Pancreas (tissue), 10 donors: ENCODE results near the gene KLHL11. TPM values are rescaled to one million over a fixed set of nuclear protein-coding genes. Genes with fewer than 3 reads are reported as not detected.
A peak's percentile ranks its signal among the peaks of the same experiment; 100 is the strongest.

Experiments used
- ATAC-seq, 4 donors: fragments of 200-7000 bp; cut with Tn5 transposase; one replicate each; pipeline versions ENCODE4 v1.8.0 to v1.9.1; 2020; ENCODE audit warnings: mild to moderate bottlenecking in 4 of 4, moderate library complexity in 4 of 4
- DNase-seq, 6 donors: peaks; one replicate each; pipeline ENCODE4 v3.0.0-alpha.2; 2020
- FAIRE-seq: peaks from 2 replicates; lab custom pipeline; 2012; peaks lifted over from hg19 to GRCh38; lab: Jason Lieb, UNC
- H3K27ac ChIP-seq, 4 donors: fragments of 200-600 bp; sonication (generic); 1 replicate in 3 of 4; 2 replicates in 1 of 4; pipeline versions ENCODE4 v1.5.0 to v1.8.0; 2020
- H3K27me3 ChIP-seq, 4 donors: fragments of 200-600 bp; one replicate each; pipeline ENCODE4 v1.8.0; 2021
- H3K36me3 ChIP-seq, 3 donors: fragments of 200-600 bp; sonication (generic) in 1 of 3; one replicate each; pipeline versions ENCODE4 v1.5.0 to v1.8.0; 2020 to 2021
- H3K4me1 ChIP-seq, 3 donors: fragments of 200-600 bp; one replicate each; pipeline ENCODE4 v1.8.0; 2021
- H3K4me3 ChIP-seq, 4 donors: fragments of 200-600 bp; sonication (generic) in 2 of 4; one replicate each; pipeline versions ENCODE4 v1.5.0 to v1.8.0; 2020 to 2021
- H3K9me3 ChIP-seq, 4 donors: fragments of 200-600 bp; one replicate each; pipeline ENCODE4 v1.8.0; 2021
- WGBS, 2 donors: extraction: QIAGEN DNeasy Blood & Tissue Kit; methylation state at CpG; one replicate each; pipeline ENCODE4 v1.1.7; 2013; 5-methylcytosine and 5-hydroxymethylcytosine counted together
- intact Hi-C, 3 donors: fragments of 100-400 bp; cut with DNase I; formaldehyde crosslinking; loops; one replicate each; pipeline versions ENCODE4 v1.11.1 to v1.14.2; 2022
- polyA plus RNA-seq, 2 donors: library from polyadenylated mRNA; stranded (reverse); fragments of 200-250 nt; gene quantifications; one replicate each; pipeline ENCODE4 v1.2.3, GENCODE V29; 2013
- total RNA-seq, 6 donors: library from RNA; stranded (reverse); fragmentation: NEBNext Ultra II Directional in 4 of 6; extraction: Animal tissue kit (Norgen Biotek cat#: 25700) in 4 of 6; gene quantifications; one replicate each; pipeline versions ENCODE4 v1.2.1 to v1.2.4, GENCODE V29; 2021 to 2023
- TF ChIP-seq, protein P1 (sequence below), 4 donors: fragments of 200-600 bp; sonication (generic) in 3 of 4; IDR thresholded peaks; one replicate each; pipeline versions ENCODE4 v1.5.0 to v1.8.0; 2021; ENCODE audit warnings: antibody characterized with exemption in 4 of 4
- donor health status: healthy with polysubstance abuse.
- donor health status: DM: no; HTN: no; CAD: no; lungs with moderate emphysema.
- donor health status: DM: no; HTN: no; CAD: no.
- donor health status: control.
- donor health status: control.
- donor health status: Bipolar disorder and iron deficiency.
- donor health status: DM: yes; HTN: yes; CAD: no.
- donor health status: DM: no; HTN: no; CAD: no.
- donor health status: DM: no; HTN: no; CAD: no.
- donor health status: DM: yes; HTN: yes; CAD: no.

KLHL11 gene
- total and polyA plus RNA-seq, 8 donors, result 0.61 to 7.8 (median 5.2) TPM

DNA sequence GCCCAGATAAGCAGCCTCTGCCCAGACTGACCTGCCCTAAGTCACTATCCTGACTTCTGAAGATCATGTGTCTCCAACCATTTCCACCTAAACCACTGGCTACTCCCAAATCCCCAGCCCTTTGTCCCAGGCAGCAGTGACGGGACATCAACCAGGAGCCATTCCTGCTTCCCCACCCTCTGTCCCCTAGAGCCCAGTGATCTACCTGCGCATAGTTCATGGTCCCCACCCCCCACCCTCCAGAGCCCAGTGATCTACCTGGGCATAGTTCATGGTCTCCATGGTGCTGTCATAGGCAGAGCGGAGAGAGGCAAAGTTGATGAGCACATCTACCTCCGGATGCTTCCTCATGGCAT lies 26.8 kb upstream of the KLHL11 start:
- Histone ChIP-seq H3K9me3 (no peaks in the 10 kb centered on the region), H3K4me3 (no peak overlapping the region), H3K4me1 (peaks cover 0 to 13% (median 0%) of the 10 kb centered on the region in 3 donors), H3K27ac (no peak overlapping the region), H3K36me3 (peaks cover 13 to 63% (median 28%) of the 10 kb centered on the region in 3 donors), H3K27me3 (no peaks in the 10 kb centered on the region)
- DNase-seq (no peak), ATAC-seq (no peak), FAIRE-seq (no peak)
- intact Hi-C loops, result no loop called here
- TF ChIP-seq, protein P1, sequence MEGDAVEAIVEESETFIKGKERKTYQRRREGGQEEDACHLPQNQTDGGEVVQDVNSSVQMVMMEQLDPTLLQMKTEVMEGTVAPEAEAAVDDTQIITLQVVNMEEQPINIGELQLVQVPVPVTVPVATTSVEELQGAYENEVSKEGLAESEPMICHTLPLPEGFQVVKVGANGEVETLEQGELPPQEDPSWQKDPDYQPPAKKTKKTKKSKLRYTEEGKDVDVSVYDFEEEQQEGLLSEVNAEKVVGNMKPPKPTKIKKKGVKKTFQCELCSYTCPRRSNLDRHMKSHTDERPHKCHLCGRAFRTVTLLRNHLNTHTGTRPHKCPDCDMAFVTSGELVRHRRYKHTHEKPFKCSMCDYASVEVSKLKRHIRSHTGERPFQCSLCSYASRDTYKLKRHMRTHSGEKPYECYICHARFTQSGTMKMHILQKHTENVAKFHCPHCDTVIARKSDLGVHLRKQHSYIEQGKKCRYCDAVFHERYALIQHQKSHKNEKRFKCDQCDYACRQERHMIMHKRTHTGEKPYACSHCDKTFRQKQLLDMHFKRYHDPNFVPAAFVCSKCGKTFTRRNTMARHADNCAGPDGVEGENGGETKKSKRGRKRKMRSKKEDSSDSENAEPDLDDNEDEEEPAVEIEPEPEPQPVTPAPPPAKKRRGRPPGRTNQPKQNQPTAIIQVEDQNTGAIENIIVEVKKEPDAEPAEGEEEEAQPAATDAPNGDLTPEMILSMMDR (IDR thresholded peaks at IDR 0.05), result no peak
- 92 to 95% methylated on average over 4 of the region's 4 CpGs for WGBS, 2 donors

DNA sequence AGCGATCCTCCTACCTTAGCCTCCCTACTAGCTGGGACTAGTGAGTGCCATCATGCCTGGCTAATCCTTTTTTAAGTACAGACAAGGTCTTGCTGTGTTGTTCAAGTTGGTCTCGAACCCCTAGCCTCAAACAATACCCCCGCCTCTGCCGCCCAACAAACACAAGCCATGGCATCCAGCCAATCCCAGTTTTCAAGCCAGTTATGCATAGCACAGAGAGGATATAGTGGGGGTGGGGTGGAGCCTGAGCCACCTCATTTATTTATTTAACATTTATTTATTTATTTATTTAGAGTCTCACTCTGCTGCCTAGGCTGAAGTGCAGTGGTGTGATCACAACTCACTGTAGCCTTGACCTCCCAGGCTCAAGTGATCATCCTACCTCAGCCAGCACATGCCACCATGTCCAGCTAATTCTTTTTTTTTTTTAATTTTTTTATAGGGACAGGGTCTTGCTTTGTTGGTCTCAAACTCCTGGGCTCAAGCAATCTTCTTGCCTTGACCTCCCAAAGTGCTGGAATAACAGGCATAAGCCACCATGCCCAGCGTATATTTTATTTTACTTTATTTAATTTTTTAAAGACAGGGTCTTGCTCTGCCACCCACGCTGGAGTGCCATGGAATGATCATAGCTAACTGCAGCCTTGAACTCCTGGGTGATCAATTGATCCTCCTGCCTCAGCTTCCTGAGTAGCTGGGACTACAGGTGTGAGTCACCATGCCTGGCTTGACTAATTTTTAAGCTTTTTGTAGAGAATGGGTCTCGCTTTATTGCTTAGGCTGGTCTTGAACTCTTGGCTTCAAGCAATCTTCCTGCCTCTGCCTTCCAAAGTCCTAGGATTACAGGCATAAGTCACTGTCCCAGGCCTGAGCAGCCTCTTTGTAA lies 26.2 kb upstream of the KLHL11 start:
- no peak for ATAC-seq
- H3K36me3 ChIP-seq, result peaks cover 13 to 63% (median 29%) of the 10 kb centered on the region in 3 donors
- 91 to 96% methylated on average over 7 of the region's 7 CpGs for WGBS, 2 donors

DNA sequence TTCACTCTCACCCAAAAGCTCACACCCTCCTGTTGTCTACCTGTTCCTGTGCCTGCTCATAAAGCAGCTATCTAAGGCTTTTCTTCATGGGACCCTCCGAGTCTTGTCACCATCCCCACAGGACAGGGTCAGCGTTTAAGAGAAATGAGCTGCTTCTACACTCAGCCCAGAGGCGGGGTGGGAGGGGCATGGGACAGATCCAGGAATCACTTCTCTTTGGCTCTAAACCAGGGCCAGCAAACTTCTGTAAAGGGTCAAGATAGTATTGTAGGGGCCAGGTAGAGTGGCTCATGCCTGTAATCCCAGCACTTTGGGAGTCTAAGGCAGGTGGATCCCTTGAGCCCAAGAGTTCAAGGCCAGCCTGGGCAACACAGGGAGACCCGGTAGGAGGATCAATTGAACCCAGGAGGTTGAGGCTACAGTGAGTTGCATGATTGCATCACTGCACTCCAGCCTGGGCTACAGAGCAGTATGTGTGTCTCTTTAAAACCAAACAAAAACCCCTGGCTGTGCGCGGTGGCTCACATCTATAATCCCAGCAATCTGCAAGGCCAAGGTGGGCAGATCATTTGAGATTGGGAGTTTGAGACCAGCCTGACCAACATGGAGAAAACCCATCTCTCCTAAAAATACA lies 23.2 kb upstream of the KLHL11 start:
- no peak overlapping the region for H3K27ac ChIP-seq
- no peaks in the 10 kb centered on the region for H3K4me1 ChIP-seq
- no peak overlapping the region for H3K4me3 ChIP-seq
- TF ChIP-seq, protein P1 (IDR thresholded peaks at IDR 0.05), result no peak
- ATAC-seq (peak in 1 of 4 donors; percentile 15), DNase-seq (no peak), FAIRE-seq (no peak)
- intact Hi-C loops, result no loop called here
- no peaks in the 10 kb centered on the region for H3K9me3 ChIP-seq
- WGBS, 2 donors, result 73% methylated on average over 6 of the region's 6 CpGs
- peaks cover 26 to 89% (median 54%) of the 10 kb centered on the region in 3 donors for H3K36me3 ChIP-seq
- no peaks in the 10 kb centered on the region for H3K27me3 ChIP-seq

More for the DNA sequence above, 26.2 kb upstream of the KLHL11 start:
- peaks cover 0 to 13% (median 0%) of the 10 kb centered on the region in 3 donors for H3K4me1 ChIP-seq
- no peak overlapping the region for H3K4me3 ChIP-seq
- TF ChIP-seq, protein P1 (IDR thresholded peaks at IDR 0.05), result no peak
- H3K27me3 ChIP-seq, result no peaks in the 10 kb centered on the region
- intact Hi-C loops, result no loop called here
- no peaks in the 10 kb centered on the region for H3K9me3 ChIP-seq
- DNase-seq, result no peak
- no peak for FAIRE-seq
- H3K27ac ChIP-seq, result no peak overlapping the region

DNA sequence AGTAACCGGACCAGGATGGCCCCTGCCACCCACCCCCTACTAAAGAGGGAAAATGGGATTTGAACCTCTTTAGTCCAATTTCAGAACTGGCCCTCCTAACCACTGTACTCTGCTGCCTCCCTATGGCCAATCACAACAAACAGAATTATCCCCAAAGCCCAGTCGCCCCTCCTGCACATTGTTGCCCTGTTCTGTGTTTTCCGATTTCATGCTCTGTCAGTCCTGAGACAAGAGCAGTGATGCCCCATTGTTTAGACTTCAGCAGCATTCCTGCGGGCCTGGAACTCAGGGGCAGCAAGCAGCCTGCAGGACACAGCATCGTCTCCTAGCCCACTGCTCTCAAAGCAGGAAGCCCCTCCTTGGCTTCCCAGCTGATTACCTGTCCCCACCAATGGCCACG lies 20.5 kb upstream of the KLHL11 start:
- FAIRE-seq (no peak), ATAC-seq (no peak), DNase-seq (no peak)
- Histone ChIP-seq H3K36me3 (peaks cover 22 to 72% (median 35%) of the 10 kb centered on the region in 3 donors), H3K27me3 (no peaks in the 10 kb centered on the region), H3K4me1 (no peaks in the 10 kb centered on the region), H3K27ac (no peak overlapping the region), H3K9me3 (no peaks in the 10 kb centered on the region), H3K4me3 (no peak overlapping the region)
- WGBS, 2 donors, result 84 to 95% methylated on average over 6 of the region's 6 CpGs
- intact Hi-C loops, result no loop called here
- TF ChIP-seq, protein P1 (IDR thresholded peaks at IDR 0.05), result no peak
